Liver (tissue), 9 donors: ENCODE results near the gene DNM2. TPM values are rescaled to one million over a fixed set of nuclear protein-coding genes. Genes with fewer than 3 reads are reported as not detected.
A peak's percentile ranks its signal among the peaks of the same experiment; 100 is the strongest.

Experiments
- DNase-seq: peaks from one replicate; pipeline ENCODE4 v3.0.0-alpha.2; 2017; ENCODE audit warnings: low spot score
- H3K27ac ChIP-seq, 2 donors: one replicate each; pipeline ENCODE4 v1.7.0; 2013; ENCODE audit warnings: inconsistent platforms in 2 of 2, low read length in 2 of 2, control low read depth in 1 of 2, low read depth in 1 of 2, mild to moderate bottlenecking in 1 of 2
- H3K27me3 ChIP-seq, 4 donors: one replicate each; pipeline versions ENCODE4 v1.6.1 to v1.7.0; 2013; ENCODE audit warnings: low read length in 3 of 4, inconsistent platforms in 1 of 4, mild to moderate bottlenecking in 1 of 4, moderate library complexity in 1 of 4; ENCODE audit not compliant: control insufficient read depth in 4 of 4, insufficient read depth in 4 of 4
- H3K36me3 ChIP-seq, 4 donors: one replicate each; pipeline versions ENCODE4 v1.6.1 to v1.7.0; 2013; ENCODE audit warnings: low read length in 3 of 4, mild to moderate bottlenecking in 3 of 4, low read depth in 1 of 4, moderate library complexity in 1 of 4; ENCODE audit not compliant: control insufficient read depth in 4 of 4, insufficient read depth in 3 of 4
- H3K4me1 ChIP-seq, 4 donors: one replicate each; pipeline versions ENCODE4 v1.6.1 to v1.7.0; 2013; ENCODE audit warnings: low read length in 3 of 4, mild to moderate bottlenecking in 3 of 4, moderate library complexity in 1 of 4; ENCODE audit not compliant: control insufficient read depth in 4 of 4, insufficient read depth in 4 of 4
- H3K4me3 ChIP-seq, 3 donors: one replicate each; pipeline versions ENCODE4 v1.6.1 to v1.7.0; 2013; ENCODE audit warnings: low read length in 3 of 3, control low read depth in 1 of 3, low read depth in 1 of 3, mild to moderate bottlenecking in 1 of 3
- H3K9ac ChIP-seq, 2 donors: one replicate each; pipeline ENCODE4 v1.7.0; 2013; ENCODE audit warnings: low read length in 2 of 2, mild to moderate bottlenecking in 2 of 2, moderate library complexity in 2 of 2, control low read depth in 1 of 2, low read depth in 1 of 2
- H3K9me3 ChIP-seq, 4 donors: one replicate each; pipeline versions ENCODE4 v1.6.1 to v1.7.0; 2013; ENCODE audit warnings: low read length in 3 of 4; ENCODE audit not compliant: control insufficient read depth in 4 of 4
- EGR1 ChIP-seq, 2 donors: IDR thresholded peaks; 2 replicates each; pipeline ENCODE4 v1.6.1; 2016 to 2018; ENCODE audit warnings: antibody characterized with exemption in 2 of 2, low read depth in 2 of 2
- FOXA1 ChIP-seq: IDR thresholded peaks from 2 replicates; pipeline ENCODE4 v1.6.1; 2016; ENCODE audit warnings: antibody characterized with exemption
- GABPA ChIP-seq, 2 donors: IDR thresholded peaks in 1 of 2; conservative IDR thresholded peaks in 1 of 2; 2 replicates each; pipeline ENCODE4 v1.6.1; 2016; ENCODE audit warnings: antibody characterized with exemption in 2 of 2, mild to moderate bottlenecking in 1 of 2, moderate library complexity in 1 of 2
- HNF4A ChIP-seq, 2 donors: conservative IDR thresholded peaks; 2 replicates each; pipeline ENCODE4 v1.6.1; 2016; ENCODE audit warnings: antibody characterized with exemption in 2 of 2, mild to moderate bottlenecking in 2 of 2
- JUND ChIP-seq, 2 donors: IDR thresholded peaks; 2 replicates each; pipeline ENCODE4 v1.6.1; 2016; ENCODE audit warnings: antibody characterized with exemption in 2 of 2
- NR2F2 ChIP-seq: IDR thresholded peaks from 2 replicates; pipeline ENCODE4 v1.6.1; 2016; ENCODE audit warnings: antibody characterized with exemption
- RAD21 ChIP-seq, 2 donors: IDR thresholded peaks; 2 replicates each; pipeline ENCODE4 v1.6.1; 2016; ENCODE audit warnings: antibody characterized with exemption in 2 of 2, mild to moderate bottlenecking in 2 of 2
- RXRA ChIP-seq, 2 donors: IDR thresholded peaks; 2 replicates each; pipeline ENCODE4 v1.6.1; 2017 to 2018; ENCODE audit warnings: antibody characterized with exemption in 2 of 2, mild to moderate bottlenecking in 1 of 2
- YY1 ChIP-seq: IDR thresholded peaks from 2 replicates; pipeline ENCODE4 v1.6.1; 2016; ENCODE audit warnings: antibody characterized with exemption, mild to moderate bottlenecking
- WGBS: extraction: QIAGEN DNeasy Blood & Tissue Kit; methylation state at CpG from one replicate; pipeline ENCODE4 v1.1.7; 2013; 5-methylcytosine and 5-hydroxymethylcytosine counted together
- polyA plus RNA-seq, 2 donors: library from polyadenylated mRNA; stranded (reverse) in 1 of 2; unstranded in 1 of 2; fragments of 200-250 nt in 1 of 2; fragments of >200 nt in 1 of 2; fragmentation: Nextera tagmentation in 1 of 2; extraction: Ambion mirVana in 1 of 2; gene quantifications; one replicate each; pipeline versions ENCODE4 v1.2.1 to v1.2.3, GENCODE V29; 2013 to 2015
- total RNA-seq, 2 donors: library from RNA; depleted of rRNA; stranded (reverse); fragments of >200 nt; gene quantifications; one replicate each; pipeline ENCODE4 v1.2.3, GENCODE V29; 2014
- TF ChIP-seq, protein P1 (sequence below): IDR thresholded peaks from 2 replicates; pipeline ENCODE4 v1.6.1; 2016; ENCODE audit warnings: antibody characterized with exemption, mild to moderate bottlenecking
- TF ChIP-seq, protein P2 (sequence below): IDR thresholded peaks from 2 replicates; pipeline ENCODE4 v1.6.1; 2016; ENCODE audit warnings: antibody characterized with exemption
- TF ChIP-seq, protein P3 (sequence below): fragments of 150-350 bp; IDR thresholded peaks from 2 replicates; pipeline ENCODE4 v1.5.1; 2017; ENCODE audit warnings: improper control_type of control experiment, low read depth, low read length; ENCODE audit not compliant: missing input control
- TF ChIP-seq, protein P4 (sequence below): IDR thresholded peaks from 2 replicates; pipeline ENCODE4 v1.6.1; 2016; ENCODE audit warnings: antibody characterized with exemption
- donor health status: healthy.
- donor health status: healthy.
- donor health status: healthy.
- donor health status: healthy.
- donor health status: healthy.

DNM2 gene
- total and polyA plus RNA-seq, 4 donors, result 23.1 to 95.1 (median 59.1) TPM

DNA sequence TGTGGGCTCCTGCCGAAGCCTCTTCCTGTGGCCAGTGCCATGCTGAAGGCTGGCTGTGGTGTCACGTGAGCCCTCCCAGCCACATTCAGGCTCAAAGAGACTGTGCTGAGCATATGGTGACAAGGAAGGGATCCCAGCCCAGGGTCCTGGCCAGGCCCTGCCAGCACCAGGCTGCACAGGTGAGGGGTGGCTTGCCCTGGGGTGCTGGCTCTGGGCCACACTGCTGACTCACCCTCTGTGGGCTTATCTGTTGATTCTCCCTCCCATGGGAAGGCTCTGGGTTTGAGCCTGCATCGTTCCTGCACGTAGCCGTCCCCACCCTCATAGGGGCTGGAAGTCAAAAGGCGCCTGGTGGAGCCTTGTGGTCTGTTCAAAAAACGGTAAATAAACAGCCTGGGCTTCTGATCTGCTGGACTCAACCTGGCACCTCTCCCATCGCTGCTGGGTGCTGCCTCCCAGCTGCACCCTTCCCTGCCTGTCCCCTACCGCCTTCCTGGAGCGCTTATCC, 31.1 kb downstream of the DNM2 start:
- WGBS, result 23% methylated on average over 10 of the region's 10 CpGs
- no peak for TF ChIP-seq FOXA1
- TF ChIP-seq, protein P1, sequence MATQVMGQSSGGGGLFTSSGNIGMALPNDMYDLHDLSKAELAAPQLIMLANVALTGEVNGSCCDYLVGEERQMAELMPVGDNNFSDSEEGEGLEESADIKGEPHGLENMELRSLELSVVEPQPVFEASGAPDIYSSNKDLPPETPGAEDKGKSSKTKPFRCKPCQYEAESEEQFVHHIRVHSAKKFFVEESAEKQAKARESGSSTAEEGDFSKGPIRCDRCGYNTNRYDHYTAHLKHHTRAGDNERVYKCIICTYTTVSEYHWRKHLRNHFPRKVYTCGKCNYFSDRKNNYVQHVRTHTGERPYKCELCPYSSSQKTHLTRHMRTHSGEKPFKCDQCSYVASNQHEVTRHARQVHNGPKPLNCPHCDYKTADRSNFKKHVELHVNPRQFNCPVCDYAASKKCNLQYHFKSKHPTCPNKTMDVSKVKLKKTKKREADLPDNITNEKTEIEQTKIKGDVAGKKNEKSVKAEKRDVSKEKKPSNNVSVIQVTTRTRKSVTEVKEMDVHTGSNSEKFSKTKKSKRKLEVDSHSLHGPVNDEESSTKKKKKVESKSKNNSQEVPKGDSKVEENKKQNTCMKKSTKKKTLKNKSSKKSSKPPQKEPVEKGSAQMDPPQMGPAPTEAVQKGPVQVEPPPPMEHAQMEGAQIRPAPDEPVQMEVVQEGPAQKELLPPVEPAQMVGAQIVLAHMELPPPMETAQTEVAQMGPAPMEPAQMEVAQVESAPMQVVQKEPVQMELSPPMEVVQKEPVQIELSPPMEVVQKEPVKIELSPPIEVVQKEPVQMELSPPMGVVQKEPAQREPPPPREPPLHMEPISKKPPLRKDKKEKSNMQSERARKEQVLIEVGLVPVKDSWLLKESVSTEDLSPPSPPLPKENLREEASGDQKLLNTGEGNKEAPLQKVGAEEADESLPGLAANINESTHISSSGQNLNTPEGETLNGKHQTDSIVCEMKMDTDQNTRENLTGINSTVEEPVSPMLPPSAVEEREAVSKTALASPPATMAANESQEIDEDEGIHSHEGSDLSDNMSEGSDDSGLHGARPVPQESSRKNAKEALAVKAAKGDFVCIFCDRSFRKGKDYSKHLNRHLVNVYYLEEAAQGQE, result peak; percentile 13
- TF ChIP-seq, protein P2, sequence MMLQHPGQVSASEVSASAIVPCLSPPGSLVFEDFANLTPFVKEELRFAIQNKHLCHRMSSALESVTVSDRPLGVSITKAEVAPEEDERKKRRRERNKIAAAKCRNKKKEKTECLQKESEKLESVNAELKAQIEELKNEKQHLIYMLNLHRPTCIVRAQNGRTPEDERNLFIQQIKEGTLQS, result no peak
- TF ChIP-seq RXRA (IDR thresholded peaks at IDR 0.05), result peak in 1 of 2 donors; percentile 49
- TF ChIP-seq NR2F2, result no peak
- TF ChIP-seq HNF4A (conservative IDR thresholded peaks at IDR 0.05), result peak; percentile 2 to 32
- TF ChIP-seq GABPA (IDR thresholded peaks at IDR 0.05 in 1 of 2, conservative IDR thresholded peaks at IDR 0.05 in 1 of 2), result no peak
- TF ChIP-seq, protein P3, sequence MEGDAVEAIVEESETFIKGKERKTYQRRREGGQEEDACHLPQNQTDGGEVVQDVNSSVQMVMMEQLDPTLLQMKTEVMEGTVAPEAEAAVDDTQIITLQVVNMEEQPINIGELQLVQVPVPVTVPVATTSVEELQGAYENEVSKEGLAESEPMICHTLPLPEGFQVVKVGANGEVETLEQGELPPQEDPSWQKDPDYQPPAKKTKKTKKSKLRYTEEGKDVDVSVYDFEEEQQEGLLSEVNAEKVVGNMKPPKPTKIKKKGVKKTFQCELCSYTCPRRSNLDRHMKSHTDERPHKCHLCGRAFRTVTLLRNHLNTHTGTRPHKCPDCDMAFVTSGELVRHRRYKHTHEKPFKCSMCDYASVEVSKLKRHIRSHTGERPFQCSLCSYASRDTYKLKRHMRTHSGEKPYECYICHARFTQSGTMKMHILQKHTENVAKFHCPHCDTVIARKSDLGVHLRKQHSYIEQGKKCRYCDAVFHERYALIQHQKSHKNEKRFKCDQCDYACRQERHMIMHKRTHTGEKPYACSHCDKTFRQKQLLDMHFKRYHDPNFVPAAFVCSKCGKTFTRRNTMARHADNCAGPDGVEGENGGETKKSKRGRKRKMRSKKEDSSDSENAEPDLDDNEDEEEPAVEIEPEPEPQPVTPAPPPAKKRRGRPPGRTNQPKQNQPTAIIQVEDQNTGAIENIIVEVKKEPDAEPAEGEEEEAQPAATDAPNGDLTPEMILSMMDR, result no peak
- TF ChIP-seq EGR1 (IDR thresholded peaks at IDR 0.05; ENCODE audit: low read depth in 2 of 2), result no peak
- peak in 1 of 2 donors; percentile 75 for TF ChIP-seq JUND (IDR thresholded peaks at IDR 0.05)
- H3K9me3 ChIP-seq, result no peaks in the 10 kb centered on the region
- peaks cover 43 to 60% (median 50%) of the 10 kb centered on the region in 4 donors for H3K4me1 ChIP-seq
- H3K4me3 ChIP-seq, result no peak overlapping the region
- H3K36me3 ChIP-seq, result no peaks in the 10 kb centered on the region
- no peak overlapping the region for H3K9ac ChIP-seq
- no peaks in the 10 kb centered on the region for H3K27me3 ChIP-seq
- DNase-seq, result peak; percentile 60
- peak overlapping the region; percentile 72 to 83 for H3K27ac ChIP-seq

DNA sequence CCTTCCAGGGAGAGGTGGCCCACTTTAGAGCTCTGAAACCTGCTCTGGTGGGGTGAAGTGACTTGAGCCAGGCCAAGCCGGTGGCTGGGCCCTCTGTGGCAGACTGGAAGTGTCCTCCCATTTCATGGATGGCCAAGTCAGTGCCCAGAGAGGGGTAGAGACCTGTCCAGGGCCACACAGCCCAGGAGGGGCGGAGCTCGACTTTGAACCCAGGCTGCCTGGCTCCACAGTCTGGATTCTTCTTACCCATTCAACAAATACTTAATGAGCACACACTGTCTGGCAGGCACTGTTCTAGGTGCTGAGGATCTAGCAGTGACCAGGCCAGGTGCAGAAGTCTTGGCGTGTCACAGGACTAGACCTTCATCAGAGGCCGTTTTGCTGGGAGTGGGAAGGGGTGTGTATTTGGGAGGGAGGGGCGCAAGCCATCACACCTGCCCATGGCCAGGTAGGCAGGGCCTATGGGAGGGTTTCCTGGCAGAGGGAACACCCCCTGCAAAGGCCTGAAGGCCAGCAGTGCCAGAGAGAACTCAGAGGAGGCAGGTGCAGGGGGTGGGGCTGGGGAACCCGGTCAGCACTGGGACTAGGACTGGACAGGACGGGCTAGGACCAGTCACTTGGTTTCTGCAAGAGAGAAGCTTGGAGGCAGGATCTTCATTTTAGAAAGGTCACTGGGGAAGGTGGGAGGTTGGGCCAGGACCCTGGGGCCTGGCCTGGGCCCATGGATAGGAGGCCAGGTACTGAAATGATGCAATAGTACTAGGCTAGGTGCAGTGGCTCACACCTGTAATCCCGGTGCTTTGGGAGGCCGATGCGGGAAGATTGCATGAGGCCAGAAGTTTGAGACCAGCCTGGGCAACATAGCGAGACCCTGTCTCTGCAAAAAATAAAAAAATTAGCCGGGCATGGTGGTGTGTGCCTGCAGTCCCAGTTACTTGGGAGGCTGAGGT, 31.8 kb downstream of the DNM2 start:
- H3K36me3 ChIP-seq, result no peaks in the 10 kb centered on the region
- H3K4me3 ChIP-seq, result no peak overlapping the region
- H3K4me1 ChIP-seq, result peaks cover 38 to 53% (median 43%) of the 10 kb centered on the region in 4 donors
- DNase-seq, result no peak
- 75% methylated on average over 13 of the region's 13 CpGs for WGBS
- TF ChIP-seq GABPA (IDR thresholded peaks at IDR 0.05 in 1 of 2, conservative IDR thresholded peaks at IDR 0.05 in 1 of 2) (no peak), YY1 (no peak), RXRA (IDR thresholded peaks at IDR 0.05) (no peak), HNF4A (conservative IDR thresholded peaks at IDR 0.05) (no peak), FOXA1 (no peak), RAD21 (IDR thresholded peaks at IDR 0.05) (no peak)
- TF ChIP-seq, protein P3, result no peak
- TF ChIP-seq, protein P2, result no peak
- TF ChIP-seq, protein P1, result no peak
- TF ChIP-seq, protein P4, sequence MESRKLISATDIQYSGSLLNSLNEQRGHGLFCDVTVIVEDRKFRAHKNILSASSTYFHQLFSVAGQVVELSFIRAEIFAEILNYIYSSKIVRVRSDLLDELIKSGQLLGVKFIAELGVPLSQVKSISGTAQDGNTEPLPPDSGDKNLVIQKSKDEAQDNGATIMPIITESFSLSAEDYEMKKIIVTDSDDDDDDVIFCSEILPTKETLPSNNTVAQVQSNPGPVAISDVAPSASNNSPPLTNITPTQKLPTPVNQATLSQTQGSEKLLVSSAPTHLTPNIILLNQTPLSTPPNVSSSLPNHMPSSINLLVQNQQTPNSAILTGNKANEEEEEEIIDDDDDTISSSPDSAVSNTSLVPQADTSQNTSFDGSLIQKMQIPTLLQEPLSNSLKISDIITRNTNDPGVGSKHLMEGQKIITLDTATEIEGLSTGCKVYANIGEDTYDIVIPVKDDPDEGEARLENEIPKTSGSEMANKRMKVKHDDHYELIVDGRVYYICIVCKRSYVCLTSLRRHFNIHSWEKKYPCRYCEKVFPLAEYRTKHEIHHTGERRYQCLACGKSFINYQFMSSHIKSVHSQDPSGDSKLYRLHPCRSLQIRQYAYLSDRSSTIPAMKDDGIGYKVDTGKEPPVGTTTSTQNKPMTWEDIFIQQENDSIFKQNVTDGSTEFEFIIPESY, result no peak
- H3K9me3 ChIP-seq, result no peaks in the 10 kb centered on the region
- H3K27me3 ChIP-seq, result no peaks in the 10 kb centered on the region
- no peak overlapping the region for H3K9ac ChIP-seq
- peak overlapping the region; percentile 72 to 83 for H3K27ac ChIP-seq
